Liver (tissue), 9 donors: ENCODE data around the gene FAM241B. TPM values are rescaled to one million over a fixed set of nuclear protein-coding genes. Genes with fewer than 3 reads are reported as not detected.

Source experiments
- DNase-seq: peaks from one replicate; pipeline ENCODE4 v3.0.0-alpha.2; 2017; ENCODE audit warnings: low spot score
- H3K27ac ChIP-seq, 2 donors: one replicate each; pipeline ENCODE4 v1.7.0; 2013; ENCODE audit warnings: inconsistent platforms in 2 of 2, low read length in 2 of 2, control low read depth in 1 of 2, low read depth in 1 of 2, mild to moderate bottlenecking in 1 of 2
- H3K27me3 ChIP-seq, 4 donors: one replicate each; pipeline versions ENCODE4 v1.6.1 to v1.7.0; 2013; ENCODE audit warnings: low read length in 3 of 4, inconsistent platforms in 1 of 4, mild to moderate bottlenecking in 1 of 4, moderate library complexity in 1 of 4; ENCODE audit not compliant: control insufficient read depth in 4 of 4, insufficient read depth in 4 of 4
- H3K36me3 ChIP-seq, 4 donors: one replicate each; pipeline versions ENCODE4 v1.6.1 to v1.7.0; 2013; ENCODE audit warnings: low read length in 3 of 4, mild to moderate bottlenecking in 3 of 4, low read depth in 1 of 4, moderate library complexity in 1 of 4; ENCODE audit not compliant: control insufficient read depth in 4 of 4, insufficient read depth in 3 of 4
- H3K4me1 ChIP-seq, 4 donors: one replicate each; pipeline versions ENCODE4 v1.6.1 to v1.7.0; 2013; ENCODE audit warnings: low read length in 3 of 4, mild to moderate bottlenecking in 3 of 4, moderate library complexity in 1 of 4; ENCODE audit not compliant: control insufficient read depth in 4 of 4, insufficient read depth in 4 of 4
- H3K4me3 ChIP-seq, 3 donors: one replicate each; pipeline versions ENCODE4 v1.6.1 to v1.7.0; 2013; ENCODE audit warnings: low read length in 3 of 3, control low read depth in 1 of 3, low read depth in 1 of 3, mild to moderate bottlenecking in 1 of 3
- H3K9ac ChIP-seq, 2 donors: one replicate each; pipeline ENCODE4 v1.7.0; 2013; ENCODE audit warnings: low read length in 2 of 2, mild to moderate bottlenecking in 2 of 2, moderate library complexity in 2 of 2, control low read depth in 1 of 2, low read depth in 1 of 2
- H3K9me3 ChIP-seq, 4 donors: one replicate each; pipeline versions ENCODE4 v1.6.1 to v1.7.0; 2013; ENCODE audit warnings: low read length in 3 of 4; ENCODE audit not compliant: control insufficient read depth in 4 of 4
- EGR1 ChIP-seq, 2 donors: IDR thresholded peaks; 2 replicates each; pipeline ENCODE4 v1.6.1; 2016 to 2018; ENCODE audit warnings: antibody characterized with exemption in 2 of 2, low read depth in 2 of 2
- FOXA1 ChIP-seq: IDR thresholded peaks from 2 replicates; pipeline ENCODE4 v1.6.1; 2016; ENCODE audit warnings: antibody characterized with exemption
- FOXA2 ChIP-seq: IDR thresholded peaks from 2 replicates; pipeline ENCODE4 v1.6.1; 2016; ENCODE audit warnings: antibody characterized with exemption
- GABPA ChIP-seq, 2 donors: IDR thresholded peaks in 1 of 2; conservative IDR thresholded peaks in 1 of 2; 2 replicates each; pipeline ENCODE4 v1.6.1; 2016; ENCODE audit warnings: antibody characterized with exemption in 2 of 2, mild to moderate bottlenecking in 1 of 2, moderate library complexity in 1 of 2
- HNF4A ChIP-seq, 2 donors: conservative IDR thresholded peaks; 2 replicates each; pipeline ENCODE4 v1.6.1; 2016; ENCODE audit warnings: antibody characterized with exemption in 2 of 2, mild to moderate bottlenecking in 2 of 2
- JUND ChIP-seq, 2 donors: IDR thresholded peaks; 2 replicates each; pipeline ENCODE4 v1.6.1; 2016; ENCODE audit warnings: antibody characterized with exemption in 2 of 2
- NR2F2 ChIP-seq: IDR thresholded peaks from 2 replicates; pipeline ENCODE4 v1.6.1; 2016; ENCODE audit warnings: antibody characterized with exemption
- RAD21 ChIP-seq, 2 donors: IDR thresholded peaks; 2 replicates each; pipeline ENCODE4 v1.6.1; 2016; ENCODE audit warnings: antibody characterized with exemption in 2 of 2, mild to moderate bottlenecking in 2 of 2
- RXRA ChIP-seq, 2 donors: IDR thresholded peaks; 2 replicates each; pipeline ENCODE4 v1.6.1; 2017 to 2018; ENCODE audit warnings: antibody characterized with exemption in 2 of 2, mild to moderate bottlenecking in 1 of 2
- SP1 ChIP-seq: IDR thresholded peaks from 2 replicates; pipeline ENCODE4 v1.6.1; 2018; ENCODE audit warnings: antibody characterized with exemption, mild to moderate bottlenecking
- TAF1 ChIP-seq: conservative IDR thresholded peaks from 2 replicates; pipeline ENCODE4 v1.6.1; 2016; ENCODE audit warnings: antibody characterized with exemption, mild to moderate bottlenecking
- YY1 ChIP-seq: IDR thresholded peaks from 2 replicates; pipeline ENCODE4 v1.6.1; 2016; ENCODE audit warnings: antibody characterized with exemption, mild to moderate bottlenecking
- WGBS: extraction: QIAGEN DNeasy Blood & Tissue Kit; methylation state at CpG from one replicate; pipeline ENCODE4 v1.1.7; 2013; 5-methylcytosine and 5-hydroxymethylcytosine counted together
- polyA plus RNA-seq, 2 donors: library from polyadenylated mRNA; stranded (reverse) in 1 of 2; unstranded in 1 of 2; fragments of 200-250 nt in 1 of 2; fragments of >200 nt in 1 of 2; fragmentation: Nextera tagmentation in 1 of 2; extraction: Ambion mirVana in 1 of 2; gene quantifications; one replicate each; pipeline versions ENCODE4 v1.2.1 to v1.2.3, GENCODE V29; 2013 to 2015
- total RNA-seq, 2 donors: library from RNA; depleted of rRNA; stranded (reverse); fragments of >200 nt; gene quantifications; one replicate each; pipeline ENCODE4 v1.2.3, GENCODE V29; 2014
- TF ChIP-seq, protein P1 (sequence below): IDR thresholded peaks from 2 replicates; pipeline ENCODE4 v1.6.1; 2016; ENCODE audit warnings: antibody characterized with exemption, mild to moderate bottlenecking
- TF ChIP-seq, protein P2 (sequence below): IDR thresholded peaks from 2 replicates; pipeline ENCODE4 v1.6.1; 2016; ENCODE audit warnings: antibody characterized with exemption
- TF ChIP-seq, protein P3 (sequence below): IDR thresholded peaks from 2 replicates; pipeline ENCODE4 v1.6.1; 2016; ENCODE audit warnings: antibody characterized with exemption
- TF ChIP-seq, protein P4 (sequence below): IDR thresholded peaks from 2 replicates; pipeline ENCODE4 v1.6.1; 2016; ENCODE audit warnings: antibody characterized with exemption
- TF ChIP-seq, protein P5 (sequence below): fragments of 150-350 bp; IDR thresholded peaks from 2 replicates; pipeline ENCODE4 v1.5.1; 2017; ENCODE audit warnings: improper control_type of control experiment, low read depth, low read length; ENCODE audit not compliant: missing input control
- donor health status: healthy.
- donor health status: healthy.
- donor health status: healthy.
- donor health status: healthy.
- donor health status: healthy.

Gene FAM241B
- total and polyA plus RNA-seq, 4 donors, result 0.84 to 2.5 (median 1.7) TPM

DNA sequence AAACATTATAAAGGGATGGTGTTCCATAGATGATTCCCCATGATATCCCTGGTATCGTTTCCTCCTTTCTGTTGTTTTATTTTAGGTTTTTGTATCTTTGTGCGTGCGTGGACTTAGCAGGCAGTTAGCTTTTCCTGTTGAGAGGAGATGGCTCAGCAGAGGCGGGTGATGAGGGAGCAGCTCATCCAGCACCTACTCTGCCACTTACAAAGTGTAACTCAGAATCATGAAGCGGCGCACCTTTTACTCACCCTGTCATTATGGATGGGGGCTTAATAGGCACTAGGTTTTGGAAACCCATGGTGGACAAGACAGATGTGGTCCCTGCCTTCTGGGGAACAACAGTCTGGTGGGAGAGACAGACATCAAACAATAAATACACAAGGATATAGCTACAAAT lies 17.1 kb downstream of the FAM241B start:
- no peak for TF ChIP-seq FOXA2
- H3K9me3 ChIP-seq, result no peaks in the 10 kb centered on the region
- no peaks in the 10 kb centered on the region for H3K4me1 ChIP-seq
- no peak overlapping the region for H3K4me3 ChIP-seq
- no peaks in the 10 kb centered on the region for H3K27me3 ChIP-seq
- H3K9ac ChIP-seq, result no peak overlapping the region
- no peaks in the 10 kb centered on the region for H3K36me3 ChIP-seq
- DNase-seq, result no peak
- no peak overlapping the region for H3K27ac ChIP-seq
- 88% methylated on average over 6 of the region's 6 CpGs for WGBS

DNA sequence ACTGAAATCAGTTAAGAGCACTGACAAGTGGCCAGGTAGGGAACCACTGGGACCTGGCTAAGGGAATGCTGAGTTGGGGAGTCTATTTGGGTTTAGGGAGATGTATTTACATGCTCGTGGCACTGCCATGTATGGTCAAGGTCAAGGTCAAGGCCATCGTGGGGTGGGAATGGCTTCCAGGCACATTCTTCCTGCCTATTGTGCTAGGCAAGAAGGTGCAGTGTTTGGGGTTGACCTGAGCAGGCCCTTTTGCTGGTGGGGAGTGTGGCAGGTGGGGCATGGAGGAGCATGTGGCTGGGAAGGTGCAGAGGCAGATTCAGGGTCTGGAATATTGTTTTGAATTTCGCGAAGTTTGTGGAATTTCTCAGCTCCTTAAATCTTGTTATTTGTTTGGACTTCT lies 17.8 kb downstream of the FAM241B start:
- Histone ChIP-seq H3K27ac (no peak overlapping the region), H3K9ac (no peak overlapping the region), H3K4me1 (no peaks in the 10 kb centered on the region), H3K36me3 (no peaks in the 10 kb centered on the region), H3K4me3 (no peak overlapping the region), H3K9me3 (no peaks in the 10 kb centered on the region), H3K27me3 (no peaks in the 10 kb centered on the region)
- TF ChIP-seq, protein P1, sequence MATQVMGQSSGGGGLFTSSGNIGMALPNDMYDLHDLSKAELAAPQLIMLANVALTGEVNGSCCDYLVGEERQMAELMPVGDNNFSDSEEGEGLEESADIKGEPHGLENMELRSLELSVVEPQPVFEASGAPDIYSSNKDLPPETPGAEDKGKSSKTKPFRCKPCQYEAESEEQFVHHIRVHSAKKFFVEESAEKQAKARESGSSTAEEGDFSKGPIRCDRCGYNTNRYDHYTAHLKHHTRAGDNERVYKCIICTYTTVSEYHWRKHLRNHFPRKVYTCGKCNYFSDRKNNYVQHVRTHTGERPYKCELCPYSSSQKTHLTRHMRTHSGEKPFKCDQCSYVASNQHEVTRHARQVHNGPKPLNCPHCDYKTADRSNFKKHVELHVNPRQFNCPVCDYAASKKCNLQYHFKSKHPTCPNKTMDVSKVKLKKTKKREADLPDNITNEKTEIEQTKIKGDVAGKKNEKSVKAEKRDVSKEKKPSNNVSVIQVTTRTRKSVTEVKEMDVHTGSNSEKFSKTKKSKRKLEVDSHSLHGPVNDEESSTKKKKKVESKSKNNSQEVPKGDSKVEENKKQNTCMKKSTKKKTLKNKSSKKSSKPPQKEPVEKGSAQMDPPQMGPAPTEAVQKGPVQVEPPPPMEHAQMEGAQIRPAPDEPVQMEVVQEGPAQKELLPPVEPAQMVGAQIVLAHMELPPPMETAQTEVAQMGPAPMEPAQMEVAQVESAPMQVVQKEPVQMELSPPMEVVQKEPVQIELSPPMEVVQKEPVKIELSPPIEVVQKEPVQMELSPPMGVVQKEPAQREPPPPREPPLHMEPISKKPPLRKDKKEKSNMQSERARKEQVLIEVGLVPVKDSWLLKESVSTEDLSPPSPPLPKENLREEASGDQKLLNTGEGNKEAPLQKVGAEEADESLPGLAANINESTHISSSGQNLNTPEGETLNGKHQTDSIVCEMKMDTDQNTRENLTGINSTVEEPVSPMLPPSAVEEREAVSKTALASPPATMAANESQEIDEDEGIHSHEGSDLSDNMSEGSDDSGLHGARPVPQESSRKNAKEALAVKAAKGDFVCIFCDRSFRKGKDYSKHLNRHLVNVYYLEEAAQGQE, result no peak
- TF ChIP-seq NR2F2 (no peak), YY1 (no peak), FOXA2 (no peak), RAD21 (IDR thresholded peaks at IDR 0.05) (no peak), JUND (IDR thresholded peaks at IDR 0.05) (no peak), SP1 (no peak), HNF4A (conservative IDR thresholded peaks at IDR 0.05) (no peak), GABPA (IDR thresholded peaks at IDR 0.05 in 1 of 2, conservative IDR thresholded peaks at IDR 0.05 in 1 of 2) (no peak), TAF1 (no peak), RXRA (IDR thresholded peaks at IDR 0.05) (no peak), EGR1 (IDR thresholded peaks at IDR 0.05; ENCODE audit: low read depth in 2 of 2) (no peak), FOXA1 (no peak)
- TF ChIP-seq, protein P2, sequence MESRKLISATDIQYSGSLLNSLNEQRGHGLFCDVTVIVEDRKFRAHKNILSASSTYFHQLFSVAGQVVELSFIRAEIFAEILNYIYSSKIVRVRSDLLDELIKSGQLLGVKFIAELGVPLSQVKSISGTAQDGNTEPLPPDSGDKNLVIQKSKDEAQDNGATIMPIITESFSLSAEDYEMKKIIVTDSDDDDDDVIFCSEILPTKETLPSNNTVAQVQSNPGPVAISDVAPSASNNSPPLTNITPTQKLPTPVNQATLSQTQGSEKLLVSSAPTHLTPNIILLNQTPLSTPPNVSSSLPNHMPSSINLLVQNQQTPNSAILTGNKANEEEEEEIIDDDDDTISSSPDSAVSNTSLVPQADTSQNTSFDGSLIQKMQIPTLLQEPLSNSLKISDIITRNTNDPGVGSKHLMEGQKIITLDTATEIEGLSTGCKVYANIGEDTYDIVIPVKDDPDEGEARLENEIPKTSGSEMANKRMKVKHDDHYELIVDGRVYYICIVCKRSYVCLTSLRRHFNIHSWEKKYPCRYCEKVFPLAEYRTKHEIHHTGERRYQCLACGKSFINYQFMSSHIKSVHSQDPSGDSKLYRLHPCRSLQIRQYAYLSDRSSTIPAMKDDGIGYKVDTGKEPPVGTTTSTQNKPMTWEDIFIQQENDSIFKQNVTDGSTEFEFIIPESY, result no peak
- TF ChIP-seq, protein P3, sequence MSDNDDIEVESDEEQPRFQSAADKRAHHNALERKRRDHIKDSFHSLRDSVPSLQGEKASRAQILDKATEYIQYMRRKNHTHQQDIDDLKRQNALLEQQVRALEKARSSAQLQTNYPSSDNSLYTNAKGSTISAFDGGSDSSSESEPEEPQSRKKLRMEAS, result no peak
- TF ChIP-seq, protein P4, sequence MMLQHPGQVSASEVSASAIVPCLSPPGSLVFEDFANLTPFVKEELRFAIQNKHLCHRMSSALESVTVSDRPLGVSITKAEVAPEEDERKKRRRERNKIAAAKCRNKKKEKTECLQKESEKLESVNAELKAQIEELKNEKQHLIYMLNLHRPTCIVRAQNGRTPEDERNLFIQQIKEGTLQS, result no peak
- TF ChIP-seq, protein P5, sequence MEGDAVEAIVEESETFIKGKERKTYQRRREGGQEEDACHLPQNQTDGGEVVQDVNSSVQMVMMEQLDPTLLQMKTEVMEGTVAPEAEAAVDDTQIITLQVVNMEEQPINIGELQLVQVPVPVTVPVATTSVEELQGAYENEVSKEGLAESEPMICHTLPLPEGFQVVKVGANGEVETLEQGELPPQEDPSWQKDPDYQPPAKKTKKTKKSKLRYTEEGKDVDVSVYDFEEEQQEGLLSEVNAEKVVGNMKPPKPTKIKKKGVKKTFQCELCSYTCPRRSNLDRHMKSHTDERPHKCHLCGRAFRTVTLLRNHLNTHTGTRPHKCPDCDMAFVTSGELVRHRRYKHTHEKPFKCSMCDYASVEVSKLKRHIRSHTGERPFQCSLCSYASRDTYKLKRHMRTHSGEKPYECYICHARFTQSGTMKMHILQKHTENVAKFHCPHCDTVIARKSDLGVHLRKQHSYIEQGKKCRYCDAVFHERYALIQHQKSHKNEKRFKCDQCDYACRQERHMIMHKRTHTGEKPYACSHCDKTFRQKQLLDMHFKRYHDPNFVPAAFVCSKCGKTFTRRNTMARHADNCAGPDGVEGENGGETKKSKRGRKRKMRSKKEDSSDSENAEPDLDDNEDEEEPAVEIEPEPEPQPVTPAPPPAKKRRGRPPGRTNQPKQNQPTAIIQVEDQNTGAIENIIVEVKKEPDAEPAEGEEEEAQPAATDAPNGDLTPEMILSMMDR, result no peak
- DNase-seq, result no peak
- WGBS, result 68% methylated on average over 4 of the region's 4 CpGs
